ENCODE results near the gene MPL.
A peak's percentile ranks its signal among the peaks of the same experiment; 100 is the strongest.
"Not testable (repeated sequence)": the region's sequence is repeated elsewhere in the genome, so short reads cannot be mapped to it uniquely, and the experiment has no call there.

MPL gene

GRCh38 chr1:43354936-43355335, 17.3 kb downstream of the MPL start:
- DNase-seq (ENCODE audit: low read depth, low spot score) = no peak

- no peak for DNase-seq (ENCODE audit: low read depth, low spot score)
Measured at GRCh38 chr1:43357251-43357650, 19.6 kb downstream of the MPL start.

GRCh38 chr1:43358121-43358745, 20.6 kb downstream of the MPL start:
- DNase-seq (ENCODE audit: low read depth, low spot score) = no peak

DNA sequence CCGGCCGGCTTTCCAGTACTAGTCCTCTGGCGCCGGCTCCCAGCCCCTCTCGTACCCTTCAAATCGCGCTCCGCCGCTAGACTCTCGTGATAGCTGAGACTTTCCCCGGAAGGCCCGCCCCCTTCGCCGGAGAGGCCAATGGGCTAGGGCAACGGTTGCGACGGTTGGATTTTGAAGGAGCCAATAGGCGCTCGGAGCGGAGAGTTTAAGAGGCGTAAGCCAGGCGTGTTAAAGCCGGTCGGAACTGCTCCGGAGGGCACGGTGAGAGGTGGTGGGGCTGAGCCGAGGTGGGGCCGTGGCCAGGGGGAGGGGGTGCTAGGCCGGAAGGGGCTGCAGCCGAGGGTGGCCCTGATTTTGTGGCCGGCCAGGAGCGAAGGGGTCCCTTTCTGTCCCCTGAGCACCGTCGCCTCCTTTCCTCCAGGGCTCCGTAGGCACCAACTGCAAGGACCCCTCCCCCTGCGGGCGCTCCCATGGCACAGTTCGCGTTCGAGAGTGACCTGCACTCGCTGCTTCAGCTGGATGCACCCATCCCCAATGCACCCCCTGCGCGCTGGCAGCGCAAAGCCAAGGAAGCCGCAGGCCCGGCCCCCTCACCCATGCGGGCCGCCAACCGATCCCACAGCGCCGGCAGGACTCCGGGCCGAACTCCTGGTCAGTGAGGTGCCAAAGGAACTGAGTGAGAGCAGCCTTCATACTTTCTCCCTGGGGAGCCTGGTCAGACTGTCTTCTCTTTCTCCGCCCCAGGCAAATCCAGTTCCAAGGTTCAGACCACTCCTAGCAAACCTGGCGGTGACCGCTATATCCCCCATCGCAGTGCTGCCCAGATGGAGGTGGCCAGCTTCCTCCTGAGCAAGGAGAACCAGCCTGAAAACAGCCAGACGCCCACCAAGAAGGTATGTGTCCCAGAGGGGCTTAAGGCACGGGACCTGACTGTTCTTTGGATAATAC, 21.4 kb downstream of the MPL start, which contains the start of gene CDC20:
Gene CDC20 (plus strand): TSS at position 236 of the 948 bp plus-strand sequence. CDS start 235 bp downstream, at position 471.
- peak; percentile 96 for DNase-seq (ENCODE audit: low read depth, low spot score)

GRCh38 chr1:43359696-43360095, 22.1 kb downstream of the MPL start:
- DNase-seq (ENCODE audit: low read depth, low spot score) = no peak

DNA sequence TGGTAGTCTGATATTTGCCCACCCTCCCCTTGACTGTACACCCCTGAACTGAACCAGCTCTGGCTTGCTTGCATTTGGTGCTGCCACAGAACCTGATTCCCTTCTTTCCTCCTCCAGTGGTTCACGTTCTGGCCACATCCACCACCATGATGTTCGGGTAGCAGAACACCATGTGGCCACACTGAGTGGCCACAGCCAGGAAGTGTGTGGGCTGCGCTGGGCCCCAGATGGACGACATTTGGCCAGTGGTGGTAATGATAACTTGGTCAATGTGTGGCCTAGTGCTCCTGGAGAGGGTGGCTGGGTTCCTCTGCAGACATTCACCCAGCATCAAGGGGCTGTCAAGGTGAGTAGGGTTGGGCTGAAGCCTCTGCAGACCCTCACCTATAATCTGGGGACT, 23.0 kb downstream of the MPL start:
- no peak for DNase-seq (ENCODE audit: low read depth, low spot score)

- no peak for DNase-seq (ENCODE audit: low read depth, low spot score)
Measured at GRCh38 chr1:43363283-43363934, 25.8 kb downstream of the MPL start.

DNA sequence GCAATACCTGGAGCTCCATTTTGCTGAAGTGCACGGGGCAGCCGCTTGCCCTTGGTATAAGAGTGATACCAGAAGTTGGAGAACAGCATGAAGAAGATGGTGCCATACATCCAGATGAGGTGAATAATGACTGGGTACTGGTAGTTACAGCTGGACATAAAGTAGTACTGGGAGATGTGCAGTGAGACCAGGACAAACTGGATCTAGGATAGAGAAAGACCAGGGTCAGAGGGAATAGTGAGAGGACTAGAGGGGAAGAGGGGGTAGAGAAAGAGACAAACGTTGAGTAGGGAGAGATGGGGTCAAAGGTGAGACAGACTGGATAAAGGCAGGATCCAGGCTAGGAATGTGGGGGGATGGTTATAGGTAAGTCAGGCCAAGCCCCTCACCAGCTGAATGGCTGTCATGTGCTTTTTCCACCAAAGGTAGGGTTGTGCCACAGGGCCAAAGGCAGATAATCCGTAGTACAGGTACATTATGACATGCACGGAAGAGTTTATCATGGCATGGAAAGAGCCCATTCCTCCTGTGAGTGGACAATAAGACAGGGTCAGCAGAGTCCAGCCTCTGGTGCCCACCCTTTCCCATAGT, 26.4 kb downstream of the MPL start:
- DNase-seq (ENCODE audit: low read depth, low spot score) = no peak

GRCh38 chr1:43365678-43366077, 28.1 kb downstream of the MPL start:
- no peak for DNase-seq (ENCODE audit: low read depth, low spot score)

- no peak for DNase-seq (ENCODE audit: low read depth, low spot score)
Measured at GRCh38 chr1:43366179-43366578, 28.6 kb downstream of the MPL start.

- no peak for DNase-seq (ENCODE audit: low read depth, low spot score)
Measured at GRCh38 chr1:43366601-43367025, 29.0 kb downstream of the MPL start.

DNA sequence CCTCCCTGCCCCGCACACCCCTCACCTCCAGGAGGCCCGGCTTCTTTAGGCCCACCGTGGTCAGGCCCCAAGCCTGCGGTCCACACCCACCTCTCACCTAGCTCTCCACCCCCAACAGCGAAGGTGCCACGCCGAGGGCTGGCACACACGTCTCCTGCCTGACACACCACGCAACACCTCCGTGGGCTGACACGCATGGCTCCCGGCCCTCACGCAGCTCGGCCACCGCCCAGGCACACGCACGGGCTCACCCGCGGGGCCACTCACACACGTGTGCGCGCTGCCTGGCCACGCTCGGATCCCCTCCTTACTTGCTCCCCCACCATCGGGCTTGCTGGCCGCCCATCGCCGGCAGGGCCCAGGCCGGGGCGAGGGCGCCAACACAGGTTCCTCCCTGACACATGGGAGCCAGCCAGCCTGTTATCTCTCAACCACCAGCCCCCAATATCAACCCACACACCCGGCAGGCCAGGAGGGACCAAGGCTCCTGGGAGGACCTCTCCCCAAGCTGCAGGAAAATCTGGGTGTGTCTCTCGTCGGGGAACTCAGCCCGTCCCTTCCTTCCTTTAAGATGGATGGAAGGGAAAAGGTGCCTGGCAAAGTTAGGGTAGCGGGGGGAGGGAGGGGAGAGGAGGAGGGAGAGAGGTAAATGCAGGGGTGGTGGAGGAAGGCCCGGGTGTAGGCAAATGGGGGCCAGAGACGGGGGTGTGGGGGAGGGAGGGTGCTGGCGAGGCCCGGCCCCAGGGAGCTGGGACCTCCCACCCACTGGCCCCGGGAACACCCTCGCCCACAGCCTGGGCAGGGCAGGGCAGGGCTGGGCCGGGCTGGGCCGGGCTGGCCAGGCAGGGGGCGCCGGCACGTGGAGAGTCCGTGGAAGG, 29.6 kb downstream of the MPL start:
- no peak for DNase-seq (ENCODE audit: low read depth, low spot score)

DNA sequence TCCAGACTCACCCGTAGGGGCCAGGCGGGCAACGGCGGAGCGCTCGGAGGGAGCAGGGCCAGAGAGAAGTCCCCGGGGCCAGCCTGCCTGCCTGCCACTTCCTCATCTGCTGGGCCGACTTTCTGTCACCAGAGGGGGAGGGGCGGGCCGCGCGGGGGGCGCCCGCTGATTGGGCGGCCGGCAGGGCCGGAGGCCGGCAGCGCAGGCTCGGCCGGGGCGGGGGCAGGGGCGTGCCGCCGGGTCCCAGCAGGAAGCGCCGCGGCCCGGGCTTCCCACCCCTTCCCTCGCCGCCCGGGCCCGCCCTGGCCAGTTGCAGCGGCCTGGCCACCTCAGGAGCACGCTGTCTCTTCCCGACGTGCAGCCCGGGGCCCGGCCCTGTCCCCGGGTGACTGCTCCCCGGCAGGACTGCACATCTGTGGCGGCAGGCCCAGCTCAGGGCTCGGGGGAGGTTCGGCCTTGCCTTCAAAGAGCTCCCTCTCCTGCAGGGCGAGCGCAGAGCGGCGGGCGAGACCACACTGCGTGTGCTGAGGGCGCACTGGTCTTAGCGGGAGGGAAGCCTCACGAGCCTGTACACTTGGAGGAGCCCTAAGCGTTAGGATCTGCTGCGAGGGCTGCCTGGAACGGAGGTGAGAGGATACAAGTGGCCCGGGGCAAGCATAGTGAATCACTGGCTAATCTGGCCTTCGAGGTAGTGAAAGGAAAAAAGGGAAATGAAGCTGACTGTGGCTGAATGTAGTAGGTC, 30.5 kb downstream of the MPL start, which contains the start of gene ELOVL1:
Gene ELOVL1 (minus strand): TSS at position 108 of the 742 bp plus-strand sequence. CDS start 2,402 bp downstream, outside the sequence.
- peak; percentile 67 for DNase-seq (ENCODE audit: low read depth, low spot score)

GRCh38 chr1:43368646-43369020, 31.0 kb downstream of the MPL start:
- DNase-seq (ENCODE audit: low read depth, low spot score) = no peak

DNA sequence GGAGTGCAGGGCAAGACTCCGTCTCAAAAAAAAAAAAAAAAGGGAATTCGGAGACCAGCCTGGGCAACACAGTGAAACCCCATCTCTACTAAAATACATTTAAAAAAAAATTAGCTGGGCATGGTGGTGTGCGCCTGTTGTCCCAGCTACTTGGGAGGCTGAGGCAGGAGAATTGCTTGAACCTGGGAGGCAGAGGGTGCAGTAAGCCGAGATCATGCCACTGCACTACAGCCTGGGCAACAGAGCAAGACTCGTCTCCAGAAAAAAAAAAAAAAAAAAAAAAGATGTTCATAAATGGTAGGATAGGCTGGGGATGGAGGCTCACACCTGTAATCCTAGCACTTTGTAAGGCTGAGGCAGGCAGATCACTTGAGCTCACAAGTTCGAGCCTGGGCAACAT, 32.2 kb downstream of the MPL start:
- not testable (repeated sequence) for DNase-seq (ENCODE audit: low read depth, low spot score)

GRCh38 chr1:43370564-43370963, 32.9 kb downstream of the MPL start:
- no peak for DNase-seq (ENCODE audit: low read depth, low spot score)

GRCh38 chr1:43372172-43372571, 34.6 kb downstream of the MPL start:
- DNase-seq (ENCODE audit: low read depth, low spot score) = no peak

GRCh38 chr1:43373066-43373940, 35.7 kb downstream of the MPL start:
- DNase-seq (ENCODE audit: low read depth, low spot score) = no peak

DNA sequence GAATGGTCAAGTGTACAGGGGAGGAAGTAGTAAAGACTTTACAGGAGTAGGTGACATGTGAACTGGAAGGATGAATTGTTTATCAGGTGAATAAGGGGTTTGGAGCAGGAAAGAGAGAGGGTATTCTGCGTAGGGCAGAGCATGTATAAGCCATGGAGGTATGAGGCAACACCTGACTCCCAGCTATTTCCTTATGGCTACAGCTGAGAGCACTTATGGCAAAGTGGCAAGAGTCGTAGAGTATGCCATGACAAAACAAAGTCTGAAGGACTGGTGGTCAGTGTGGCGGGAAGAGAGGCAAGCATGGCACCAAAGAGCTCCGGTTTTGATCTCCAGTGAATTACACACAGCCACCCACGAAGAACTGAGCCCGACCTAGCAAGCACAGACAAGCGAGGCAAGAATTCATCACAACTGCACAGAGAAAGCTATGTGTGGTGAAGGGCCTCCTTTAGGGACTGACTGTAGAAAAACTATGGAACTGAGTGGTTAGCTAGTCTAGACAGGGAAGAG, 39.2 kb downstream of the MPL start:
- no peak for DNase-seq (ENCODE audit: low read depth, low spot score)

Data from activated CD4-positive, CD25-positive, alpha-beta regulatory T cell treated with anti-CD3 and anti-CD28 coated beads, Interleukin-2, amount 50 U/mL, for 16 hours (primary cell).